GM19452 (cell line): ENCODE measurements around the gene PLEKHM3.
A peak's percentile ranks its signal among the peaks of the same experiment; 100 is the strongest.

Experiments
- ATAC-seq: cut with Tn5 transposase; IDR thresholded peaks from one replicate; pipeline ENCODE4 v1.9.1; 2021; ENCODE audit not compliant: unreplicated experiment

Gene PLEKHM3

DNA sequence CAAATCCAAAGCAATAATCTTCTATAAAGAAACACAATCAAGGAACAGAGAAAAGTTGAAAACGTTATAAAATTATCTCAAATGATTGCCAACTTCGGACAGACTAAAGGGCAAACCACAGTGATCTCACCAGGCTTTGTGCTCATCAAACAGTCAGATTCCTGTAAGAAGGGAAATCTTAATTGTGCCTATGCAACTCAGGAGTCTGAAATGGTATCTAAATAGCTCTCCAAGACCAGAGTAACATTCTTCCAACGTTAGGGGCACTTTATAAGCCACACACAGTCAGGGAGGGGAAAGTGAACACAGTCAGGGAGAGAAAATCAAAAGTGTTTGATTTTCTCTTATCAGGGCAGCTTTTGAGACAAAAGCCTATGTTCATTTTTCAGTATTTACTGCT is 29.4 kb downstream of the PLEKHM3 start:
- no peak for ATAC-seq

DNA sequence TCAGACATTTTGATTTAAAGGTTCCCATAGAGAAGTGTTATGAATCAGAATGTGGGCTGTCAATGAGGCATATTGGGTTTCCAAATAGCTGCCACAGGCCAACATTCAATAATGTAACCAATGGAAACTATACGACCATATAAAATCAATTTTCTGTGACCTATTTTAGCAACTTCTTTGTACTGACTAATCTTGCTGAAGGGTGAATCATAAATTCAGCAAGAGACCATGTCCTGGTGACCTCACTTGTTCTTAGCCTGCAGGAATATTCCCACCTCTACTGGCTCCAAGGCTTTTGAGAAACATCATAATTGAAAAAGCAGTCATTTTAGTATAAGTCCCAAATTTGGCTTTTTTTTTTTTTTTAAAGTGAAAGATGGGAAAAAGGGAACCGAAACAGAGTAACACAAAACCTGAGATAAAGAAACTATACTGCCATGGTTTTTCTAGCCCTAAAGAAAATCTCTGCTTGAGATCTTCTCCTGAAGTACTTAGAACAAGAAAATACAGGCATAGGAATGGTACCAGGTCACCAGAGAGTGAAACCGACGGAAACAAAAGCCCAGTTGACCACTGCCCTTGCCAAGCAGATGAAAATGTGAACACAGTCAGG is 32.1 kb downstream of the PLEKHM3 start:
- peak; percentile 59 for ATAC-seq

DNA sequence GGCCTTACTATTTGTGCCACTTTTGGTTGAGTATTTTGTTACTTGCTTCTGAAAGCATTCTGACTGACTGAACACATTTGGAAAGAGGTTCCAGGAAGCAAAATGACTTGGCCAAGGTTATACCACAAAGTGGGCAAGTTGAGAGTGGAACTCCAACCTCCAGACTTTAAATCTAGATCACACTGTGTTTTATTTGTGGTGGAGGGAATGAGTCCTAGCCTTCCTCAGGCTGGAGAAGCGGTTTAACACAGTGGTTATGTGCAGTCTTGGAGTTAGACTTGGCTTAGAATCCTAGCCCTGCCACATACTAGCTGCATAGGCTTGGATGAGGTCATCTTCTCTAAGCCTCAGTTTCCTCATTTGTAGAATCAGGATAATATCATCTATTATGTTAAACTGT is 33.4 kb downstream of the PLEKHM3 start:
- no peak for ATAC-seq

DNA sequence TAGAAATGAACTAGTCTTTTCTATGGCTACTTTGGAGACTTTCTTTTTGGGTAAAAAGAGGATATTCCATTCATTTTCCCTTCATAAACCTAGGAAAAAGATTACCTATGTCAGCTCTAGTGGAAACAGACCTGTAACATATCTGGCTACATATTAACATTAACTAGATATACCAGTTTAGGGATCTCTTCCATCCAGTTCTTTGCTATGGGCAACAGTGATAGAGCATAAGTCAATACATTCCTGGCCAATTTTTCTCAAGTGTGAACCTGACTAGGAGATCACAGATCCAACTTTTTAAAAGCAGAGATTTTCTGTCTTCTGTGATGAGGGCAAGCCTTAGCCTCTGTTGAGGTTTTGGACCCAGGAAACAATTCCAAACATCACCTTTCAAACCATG is 34.5 kb downstream of the PLEKHM3 start:
- no peak for ATAC-seq

DNA sequence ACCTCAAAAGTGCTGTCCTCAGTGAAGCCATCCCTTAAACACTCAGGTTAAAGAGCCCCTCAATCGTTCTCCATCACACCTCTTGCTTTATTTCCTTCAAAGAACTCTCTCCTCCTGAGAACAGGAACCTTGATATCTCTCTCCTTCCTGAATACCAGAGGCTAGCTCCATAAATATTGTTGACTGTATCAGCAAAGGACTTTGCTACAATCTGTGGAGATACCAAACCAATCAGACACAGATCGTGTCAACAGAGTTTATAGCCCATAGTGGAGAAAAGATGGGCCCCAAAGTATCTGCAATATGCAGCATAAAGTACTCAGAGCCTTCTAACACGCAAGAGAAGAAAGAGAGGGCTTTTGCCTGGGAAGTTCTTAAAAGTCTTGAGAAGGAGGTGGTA is 36.4 kb downstream of the PLEKHM3 start:
- ATAC-seq = no peak

DNA sequence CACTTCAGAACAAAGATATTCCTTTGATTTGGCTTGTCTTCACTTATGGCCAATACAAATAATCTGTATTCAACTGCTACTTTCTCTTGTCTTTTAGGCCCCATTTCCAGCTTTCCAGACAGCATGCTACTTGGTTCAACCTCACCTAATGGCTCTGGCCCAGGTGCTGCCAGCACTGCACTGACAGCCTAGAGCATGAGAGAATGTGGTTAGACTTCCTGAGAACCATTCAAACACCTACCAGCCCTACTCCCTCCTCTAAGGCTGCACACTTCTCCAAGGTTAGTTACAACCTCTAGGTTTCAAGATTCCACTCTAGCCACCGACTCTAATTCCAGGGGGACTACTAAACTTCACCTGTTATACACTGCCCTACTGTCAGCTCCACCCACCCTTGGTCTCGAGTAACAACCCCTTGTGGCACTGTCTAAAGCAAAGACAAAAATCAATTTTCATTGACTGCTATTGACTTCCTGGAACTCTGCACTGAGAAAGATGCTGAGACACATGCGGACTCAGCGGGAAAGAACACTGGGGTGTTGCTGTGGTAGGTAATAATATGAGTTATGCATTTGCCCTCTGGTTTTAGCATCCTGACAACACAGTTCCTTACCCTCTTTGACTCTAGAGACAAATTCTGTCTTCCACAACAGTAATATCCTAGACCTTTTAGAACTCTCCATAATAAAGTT is 38.2 kb downstream of the PLEKHM3 start:
- ATAC-seq = no peak

DNA sequence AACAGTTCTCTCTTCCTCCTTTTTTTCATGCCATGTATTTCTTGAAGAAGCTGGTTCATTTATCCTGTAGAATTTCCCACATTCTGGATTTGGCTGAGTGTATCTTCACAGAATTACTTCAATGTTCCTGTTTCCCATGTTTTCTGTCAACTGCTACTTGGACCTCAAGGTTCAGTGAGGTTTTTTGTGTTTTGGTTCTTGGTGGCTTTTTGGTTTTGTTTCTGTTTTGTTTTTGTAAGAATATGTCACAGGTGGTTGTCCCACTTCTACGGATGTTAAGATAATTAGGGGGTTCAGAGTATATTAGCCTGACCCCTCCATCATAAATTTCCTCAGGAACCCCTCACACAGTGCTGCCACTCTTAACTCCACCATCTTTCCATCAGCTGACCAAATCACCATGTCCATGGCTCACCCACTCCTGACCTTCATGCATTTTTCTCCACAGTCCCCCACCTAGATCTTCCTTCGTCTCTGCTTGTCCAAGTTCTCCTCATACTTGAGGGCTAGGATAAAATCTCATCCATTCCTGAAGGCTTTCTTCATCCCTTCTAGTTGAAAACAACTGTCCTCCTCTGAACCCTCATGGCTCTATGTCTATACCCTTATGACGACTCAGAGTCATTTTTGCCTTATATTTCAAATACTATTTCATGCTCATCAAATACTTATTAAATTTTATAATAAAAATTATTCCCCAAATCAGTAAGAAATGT is 40.4 kb downstream of the PLEKHM3 start:
- no peak for ATAC-seq

DNA sequence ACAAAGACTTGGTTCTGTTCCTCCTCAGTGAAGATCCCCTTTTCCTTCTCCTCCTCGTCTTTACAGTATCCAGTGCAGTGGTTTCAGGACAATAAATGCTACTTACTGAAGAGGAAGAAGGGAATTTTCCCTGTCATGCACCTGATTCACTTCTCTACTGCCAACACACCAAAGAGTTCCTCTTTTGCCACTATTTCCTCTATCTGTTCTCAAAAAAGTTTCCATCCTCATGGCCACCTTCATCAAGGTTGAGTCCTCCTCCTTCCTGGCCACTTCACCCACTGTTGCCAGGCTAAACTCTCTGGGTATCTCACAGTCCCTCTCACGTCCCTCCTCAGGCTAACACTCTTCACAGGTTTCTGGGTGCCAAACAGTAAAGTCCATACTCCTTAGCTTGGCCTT is 41.7 kb downstream of the PLEKHM3 start:
- ATAC-seq = no peak

DNA sequence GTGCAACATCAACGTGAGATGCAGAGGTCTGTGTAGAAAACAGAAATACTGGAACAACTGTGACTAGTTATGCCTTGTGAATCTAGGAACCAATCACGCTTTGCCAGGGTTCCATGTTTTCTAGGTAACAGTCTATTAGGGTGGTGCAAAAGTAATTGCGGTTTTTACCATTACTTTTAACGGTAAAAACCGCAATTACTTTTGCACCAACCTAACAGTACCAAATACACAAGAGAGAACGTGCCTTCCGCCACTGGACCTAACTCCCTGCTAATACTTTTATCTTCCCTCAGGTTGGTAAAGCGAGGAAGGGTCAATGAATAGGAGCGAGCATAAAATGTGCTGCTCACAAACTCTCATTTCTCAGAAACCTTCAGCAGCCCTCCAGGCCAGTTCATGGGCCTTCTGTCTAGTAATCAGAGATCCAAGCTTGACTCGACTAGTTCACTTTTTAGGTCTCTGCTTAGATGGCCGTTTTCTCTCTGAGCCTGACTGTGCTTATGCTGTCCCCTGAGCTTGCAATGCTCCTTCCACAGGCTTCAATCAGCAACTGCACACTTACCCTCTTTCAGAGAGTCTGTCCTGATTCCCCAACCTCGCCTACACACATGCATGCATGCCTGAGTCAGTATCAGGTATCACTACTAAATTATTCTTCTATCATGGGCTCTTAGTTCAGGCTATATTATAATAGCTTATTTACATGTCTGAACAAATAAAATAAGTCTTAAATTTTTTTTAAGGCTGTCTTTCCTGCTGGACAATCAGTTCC is 47.0 kb downstream of the PLEKHM3 start:
- no peak for ATAC-seq

DNA sequence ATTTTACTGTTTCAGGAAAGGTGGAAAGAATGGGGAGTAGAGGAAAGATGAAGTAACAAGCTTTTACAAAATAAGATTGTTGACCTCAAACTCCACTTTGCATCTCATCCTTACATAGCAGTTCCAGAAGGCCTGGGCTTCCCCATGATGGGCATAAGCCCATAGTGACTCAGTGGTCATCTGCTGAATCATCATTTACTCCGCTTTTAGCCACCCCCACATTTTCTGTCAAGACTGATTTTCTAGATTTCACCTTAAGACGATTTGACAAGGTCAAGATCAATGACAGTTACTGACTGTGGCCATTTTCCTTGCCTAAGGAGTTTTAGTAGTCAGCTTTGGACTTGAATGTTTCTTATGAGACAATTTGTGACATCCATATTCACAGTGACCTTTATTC is 49.4 kb downstream of the PLEKHM3 start:
- ATAC-seq = no peak

DNA sequence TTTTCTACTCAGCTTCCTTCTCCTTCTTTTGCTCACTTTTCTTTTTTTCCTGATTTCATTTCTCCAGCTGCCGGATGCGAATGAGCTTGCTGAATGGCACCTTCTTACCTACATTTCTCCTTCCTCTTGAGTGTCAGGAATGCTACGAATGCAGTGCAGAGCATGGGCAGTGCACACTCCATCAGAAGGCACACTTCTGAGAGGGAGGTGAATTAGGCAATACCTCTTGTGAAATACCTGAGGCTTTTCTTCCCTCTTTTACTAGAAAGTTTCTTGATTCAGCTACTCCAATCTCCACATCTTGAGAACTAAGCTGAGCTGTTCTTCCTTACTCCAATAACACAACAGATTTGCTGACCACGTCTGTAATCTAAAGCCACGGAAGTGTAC is 51.1 kb downstream of the PLEKHM3 start:
- ATAC-seq = no peak

DNA sequence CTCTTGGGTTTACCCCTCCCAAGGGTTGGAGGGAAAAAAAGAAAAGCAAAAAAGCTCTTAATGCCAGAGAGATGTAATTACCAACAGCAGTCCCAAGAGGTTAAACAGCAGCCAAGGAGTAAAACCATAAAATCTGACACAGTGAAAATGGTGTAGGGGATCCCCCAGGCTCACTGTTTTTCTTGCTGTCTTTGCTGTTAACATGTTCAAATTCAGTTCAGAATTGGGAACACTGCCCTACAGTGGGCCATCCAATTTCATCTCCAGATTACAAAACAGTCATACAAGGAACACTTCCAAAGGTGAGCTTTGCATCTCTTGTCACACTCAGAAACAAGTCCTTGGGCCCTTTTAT is 54.5 kb downstream of the PLEKHM3 start:
- no peak for ATAC-seq

DNA sequence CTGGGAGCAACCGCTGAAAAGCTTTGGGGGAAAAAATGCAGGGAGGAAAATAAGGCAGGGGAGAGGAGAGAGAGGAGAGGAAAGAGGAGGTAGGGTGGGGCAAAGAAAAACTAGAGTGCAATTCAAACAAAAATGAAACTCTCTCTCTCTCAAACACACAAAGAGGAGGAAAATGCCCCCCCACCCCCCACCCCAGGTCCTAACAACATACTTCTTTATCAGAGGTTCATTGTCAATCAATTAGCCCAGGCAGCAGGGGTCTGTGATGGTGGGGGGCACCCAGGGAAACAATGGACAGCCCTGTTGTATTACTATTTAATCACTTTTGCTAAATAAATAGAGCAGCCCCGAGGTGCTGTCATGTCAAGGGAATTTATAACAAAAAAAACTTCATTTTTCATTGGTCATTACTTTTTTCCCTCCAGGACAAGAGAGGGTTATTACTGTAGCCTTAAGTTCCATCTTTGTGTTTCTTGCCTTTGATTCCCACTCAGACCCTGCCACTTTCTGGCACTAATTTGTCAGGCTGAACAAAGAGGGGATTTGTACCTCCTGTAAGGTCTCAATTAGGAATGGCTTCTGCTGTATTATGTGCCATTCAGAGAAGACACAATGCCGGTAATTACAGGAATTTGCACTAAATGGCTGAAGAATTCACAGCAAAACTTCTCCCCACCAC is 55.0 kb downstream of the PLEKHM3 start:
- no peak for ATAC-seq

DNA sequence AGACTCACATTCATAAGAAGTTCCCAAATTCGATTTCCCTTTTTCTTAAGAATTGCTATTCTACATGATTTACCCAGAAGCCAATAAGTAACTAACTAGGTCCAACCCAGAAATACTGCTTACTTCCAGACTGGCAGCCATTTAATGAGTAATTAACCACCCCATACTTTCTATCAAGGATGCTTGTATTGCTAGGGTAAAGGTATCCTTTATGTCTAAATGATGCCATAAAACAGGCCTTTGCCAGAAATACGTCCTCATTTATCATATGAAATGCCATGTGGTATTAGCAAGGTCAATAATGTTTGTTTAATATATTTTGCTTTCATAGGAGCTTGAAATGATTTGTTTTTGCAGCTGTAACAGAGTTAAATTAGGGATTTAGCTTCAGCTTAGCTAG is 56.1 kb downstream of the PLEKHM3 start:
- ATAC-seq = no peak

DNA sequence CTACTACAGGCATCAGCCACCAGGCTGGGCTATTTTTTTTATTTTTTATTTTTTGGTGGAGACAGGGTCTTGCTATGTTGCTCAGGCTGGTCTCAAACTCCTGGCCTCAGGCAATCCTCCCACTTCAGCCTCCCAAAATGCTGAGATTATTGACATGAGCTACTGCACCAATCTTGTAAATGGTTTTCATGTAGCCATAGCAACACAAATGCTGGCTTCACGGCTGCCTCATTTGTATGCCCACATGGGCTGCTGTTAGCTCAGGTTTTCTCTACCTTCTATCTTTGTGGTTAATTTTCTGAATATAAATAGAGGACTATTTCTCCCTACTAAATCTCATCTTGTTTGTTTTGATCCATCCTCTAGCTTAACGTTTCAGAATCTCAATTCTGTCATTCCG is 58.2 kb downstream of the PLEKHM3 start:
- no peak for ATAC-seq

DNA sequence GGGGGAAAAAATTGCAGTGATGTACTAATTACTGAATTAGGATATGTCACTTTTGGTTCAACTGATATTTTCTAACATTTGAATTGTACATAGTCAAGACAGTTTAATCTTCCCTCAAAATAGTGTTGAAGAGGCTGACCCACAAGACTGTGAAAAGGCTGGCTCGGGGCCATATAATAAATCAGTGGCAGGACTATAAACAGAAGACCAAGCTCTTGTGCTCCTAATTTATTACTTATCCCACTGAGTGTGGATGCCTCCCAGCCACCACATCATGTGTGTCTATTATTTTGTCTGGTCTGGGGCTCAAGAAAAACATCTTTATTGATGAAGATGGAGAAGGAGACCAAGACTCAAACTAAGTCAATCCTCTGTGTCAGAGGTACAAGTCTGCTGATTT is 64.4 kb downstream of the PLEKHM3 start:
- no peak for ATAC-seq

DNA sequence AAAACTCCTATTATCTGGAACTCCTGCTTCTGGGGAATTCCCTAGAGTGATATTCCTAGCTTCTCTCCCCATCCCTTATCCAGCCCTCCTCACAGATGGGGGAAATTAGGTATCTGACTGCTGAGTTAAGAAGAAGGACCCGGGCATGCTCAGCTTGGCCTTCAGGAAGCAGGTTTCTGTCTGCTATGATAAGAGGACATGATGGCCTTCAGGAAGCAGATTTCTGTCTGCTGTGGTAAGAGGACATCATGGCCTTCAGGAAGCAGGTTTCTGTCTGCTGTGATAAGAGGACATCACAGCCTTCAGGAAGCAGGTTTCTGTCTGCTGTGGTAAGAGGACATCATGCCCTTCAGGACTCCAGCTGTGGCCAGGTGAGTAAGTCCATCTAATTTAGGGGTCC is 65.2 kb downstream of the PLEKHM3 start:
- no peak for ATAC-seq

DNA sequence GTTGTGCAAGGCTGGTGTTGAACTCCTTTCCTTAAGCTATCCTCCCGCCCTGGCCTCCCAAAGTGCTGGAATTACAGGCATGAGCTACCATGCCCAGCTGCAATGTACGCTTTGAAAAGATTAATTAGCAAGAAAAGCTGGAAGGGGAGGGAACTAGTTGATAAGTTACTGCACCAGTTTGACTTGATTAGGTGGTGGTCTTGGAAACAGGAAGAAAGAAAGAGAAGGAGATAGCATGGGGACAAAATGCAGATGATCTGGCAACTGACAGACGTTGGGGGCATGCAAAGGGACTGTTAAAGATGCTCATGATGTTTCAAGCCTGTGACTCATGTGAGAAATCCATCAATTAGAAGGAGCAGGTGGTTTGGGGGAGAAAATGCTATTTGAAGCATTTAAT is 68.6 kb downstream of the PLEKHM3 start:
- no peak for ATAC-seq

DNA sequence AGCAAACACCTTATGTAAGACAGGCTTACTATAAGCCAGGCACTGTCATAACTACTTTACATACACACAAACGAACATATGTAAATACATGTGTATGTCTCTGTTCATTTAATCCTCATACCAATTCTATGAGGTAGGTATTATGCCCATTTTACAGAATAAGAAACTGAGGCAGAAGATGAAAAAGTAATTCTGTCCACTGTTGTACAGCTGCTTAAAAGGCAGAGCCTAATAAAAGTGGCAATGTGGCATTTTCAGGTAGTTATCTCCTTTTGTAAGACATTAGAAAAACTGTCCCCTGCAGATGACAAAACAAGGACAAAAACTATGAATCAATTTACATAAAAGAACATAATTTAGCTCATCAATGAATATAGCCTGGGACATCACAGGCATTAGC is 69.9 kb downstream of the PLEKHM3 start:
- no peak for ATAC-seq

DNA sequence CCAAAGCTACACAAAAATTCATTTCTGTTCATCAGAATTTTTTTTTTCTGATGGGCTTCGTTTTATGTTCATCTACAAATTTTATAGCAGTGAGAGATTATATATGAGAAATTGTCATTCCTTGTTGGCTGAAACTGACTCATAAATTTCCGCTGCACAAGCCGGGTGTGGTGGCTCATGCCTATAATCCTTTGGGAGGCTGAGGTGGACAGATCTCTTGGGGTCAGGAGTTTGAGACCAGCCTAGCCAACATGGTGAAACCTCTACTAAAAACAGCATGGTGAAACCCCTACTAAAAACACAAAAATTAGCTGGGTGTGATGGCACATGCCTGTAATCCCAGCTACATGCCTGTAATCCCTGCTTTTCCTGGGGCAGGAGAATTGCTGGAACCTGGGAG is 72.0 kb downstream of the PLEKHM3 start:
- ATAC-seq = no peak
